Skeletal muscle satellite cell (primary cell): ENCODE data around the gene HNRNPL.
A peak's percentile ranks its signal among the peaks of the same experiment; 100 is the strongest.
"Not testable (repeated sequence)": the region's sequence is repeated elsewhere in the genome, so short reads cannot be mapped to it uniquely, and the experiment has no call there.

Experiments used
- H3K27me3 ChIP-seq: 2 replicates; pipeline ENCODE4 v1.7.0; 2013; ENCODE audit warnings: low read length; ENCODE audit not compliant: control insufficient read depth, insufficient read depth
- H3K36me3 ChIP-seq: 2 replicates; pipeline ENCODE4 v1.7.0; 2013; ENCODE audit warnings: mild to moderate bottlenecking, control low read depth, low read length; ENCODE audit not compliant: insufficient read depth
- H3K4me1 ChIP-seq: 2 replicates; pipeline ENCODE4 v1.7.0; 2013; ENCODE audit warnings: low read length; ENCODE audit not compliant: control insufficient read depth, insufficient read depth
- H3K4me2 ChIP-seq: 2 replicates; pipeline ENCODE4 v1.7.0; 2013; ENCODE audit warnings: mild to moderate bottlenecking, low read length
- H3K4me3 ChIP-seq: 2 replicates; pipeline ENCODE4 v1.7.0; 2013; ENCODE audit warnings: low read length
- H3K9ac ChIP-seq: 2 replicates; pipeline ENCODE4 v1.7.0; 2013; ENCODE audit warnings: mild to moderate bottlenecking, low read depth, low read length, moderate library complexity
- H3K9me3 ChIP-seq: replicated peaks from 2 replicates; pipeline ENCODE4 v1.7.0; 2013; ENCODE audit warnings: mild to moderate bottlenecking, control low read depth, low read length

Gene HNRNPL

GRCh38 chr19:38834104-38834490 is 15.7 kb downstream of the HNRNPL start:
- Histone ChIP-seq H3K9me3 (no peaks in the 10 kb centered on the region), H3K4me3 (no peak overlapping the region), H3K36me3 (peaks cover 40% of the 10 kb centered on the region), H3K4me1 (peaks cover 28% of the 10 kb centered on the region), H3K27me3 (no peaks in the 10 kb centered on the region), H3K9ac (no peak overlapping the region), H3K4me2 (no peak overlapping the region)

GRCh38 chr19:38833092-38833425 is 16.7 kb downstream of the HNRNPL start:
- peaks cover 28% of the 10 kb centered on the region for H3K4me1 ChIP-seq
- no peak overlapping the region for H3K9ac ChIP-seq
- H3K4me2 ChIP-seq = no peak overlapping the region
- no peaks in the 10 kb centered on the region for H3K9me3 ChIP-seq
- H3K27me3 ChIP-seq = no peaks in the 10 kb centered on the region
- H3K36me3 ChIP-seq = peaks cover 30% of the 10 kb centered on the region
- no peak overlapping the region for H3K4me3 ChIP-seq

GRCh38 chr19:38831142-38831605 is 18.6 kb downstream of the HNRNPL start:
- Histone ChIP-seq H3K9ac (peak overlapping the region; percentile 84), H3K36me3 (peaks cover 15% of the 10 kb centered on the region), H3K4me3 (peak overlapping the region; percentile 78), H3K27me3 (no peaks in the 10 kb centered on the region), H3K9me3 (no peaks in the 10 kb centered on the region), H3K4me1 (peaks cover 28% of the 10 kb centered on the region), H3K4me2 (peak overlapping the region; percentile 89)

- peak overlapping the region; percentile 30 for H3K4me3 ChIP-seq
- H3K9ac ChIP-seq = peak overlapping the region; percentile 84
- no peaks in the 10 kb centered on the region for H3K27me3 ChIP-seq
- H3K4me2 ChIP-seq = peak overlapping the region; percentile 89
- peaks cover 5% of the 10 kb centered on the region for H3K36me3 ChIP-seq
- no peaks in the 10 kb centered on the region for H3K9me3 ChIP-seq
- peaks cover 28% of the 10 kb centered on the region for H3K4me1 ChIP-seq
Measured at GRCh38 chr19:38830039-38830733, 19.6 kb downstream of the HNRNPL start.

- not testable (repeated sequence) for H3K27me3 ChIP-seq, H3K4me2 ChIP-seq, H3K9me3 ChIP-seq, H3K36me3 ChIP-seq, H3K4me3 ChIP-seq, H3K9ac ChIP-seq
- peaks cover 28% of the 10 kb centered on the region for H3K4me1 ChIP-seq
Measured at GRCh38 chr19:38829203-38829602, 20.6 kb downstream of the HNRNPL start.

GRCh38 chr19:38826856-38827551 is 22.8 kb downstream of the HNRNPL start:
- Histone ChIP-seq H3K4me2 (no peak overlapping the region), H3K9ac (no peak overlapping the region), H3K27me3 (no peaks in the 10 kb centered on the region), H3K9me3 (no peaks in the 10 kb centered on the region), H3K36me3 (peaks cover 7% of the 10 kb centered on the region), H3K4me1 (peaks cover 24% of the 10 kb centered on the region), H3K4me3 (no peak overlapping the region)

- not testable (repeated sequence) for H3K4me3 ChIP-seq
Measured at GRCh38 chr19:38825936-38826335, 23.9 kb downstream of the HNRNPL start.

GRCh38 chr19:38821230-38821825 is 28.5 kb downstream of the HNRNPL start:
- H3K36me3 ChIP-seq = not testable (repeated sequence)

More at GRCh38 chr19:38825936-38826335, 23.9 kb downstream of the HNRNPL start:
- H3K4me1 ChIP-seq = peaks cover 17% of the 10 kb centered on the region
- H3K4me2 ChIP-seq, H3K36me3 ChIP-seq, H3K27me3 ChIP-seq, H3K9ac ChIP-seq, H3K9me3 ChIP-seq: not testable (repeated sequence)

GRCh38 chr19:38819231-38819920 is 30.4 kb downstream of the HNRNPL start:
- H3K36me3 ChIP-seq = peaks cover 9% of the 10 kb centered on the region
- H3K9me3 ChIP-seq = no peaks in the 10 kb centered on the region
- H3K4me1 ChIP-seq = no peaks in the 10 kb centered on the region
- no peak overlapping the region for H3K4me2 ChIP-seq
- no peaks in the 10 kb centered on the region for H3K27me3 ChIP-seq
- no peak overlapping the region for H3K4me3 ChIP-seq
- H3K9ac ChIP-seq = no peak overlapping the region

More at GRCh38 chr19:38821230-38821825, 28.5 kb downstream of the HNRNPL start:
- H3K4me1 ChIP-seq, H3K9ac ChIP-seq, H3K4me3 ChIP-seq, H3K27me3 ChIP-seq, H3K9me3 ChIP-seq, H3K4me2 ChIP-seq: not testable (repeated sequence)

- Histone ChIP-seq H3K9ac (no peak overlapping the region), H3K36me3 (peaks cover 6% of the 10 kb centered on the region)
Measured at GRCh38 chr19:38817081-38817480, 32.7 kb downstream of the HNRNPL start.

GRCh38 chr19:38816131-38816750 is 33.5 kb downstream of the HNRNPL start:
- H3K9ac ChIP-seq = no peak overlapping the region
- no peaks in the 10 kb centered on the region for H3K27me3 ChIP-seq
- no peak overlapping the region for H3K4me2 ChIP-seq
- H3K4me1 ChIP-seq = no peaks in the 10 kb centered on the region
- H3K9me3 ChIP-seq = no peaks in the 10 kb centered on the region
- peaks cover 6% of the 10 kb centered on the region for H3K36me3 ChIP-seq
- no peak overlapping the region for H3K4me3 ChIP-seq

More at GRCh38 chr19:38817081-38817480, 32.7 kb downstream of the HNRNPL start:
- H3K4me3 ChIP-seq = no peak overlapping the region
- no peak overlapping the region for H3K4me2 ChIP-seq
- no peaks in the 10 kb centered on the region for H3K27me3 ChIP-seq
- no peaks in the 10 kb centered on the region for H3K9me3 ChIP-seq
- H3K4me1 ChIP-seq = no peaks in the 10 kb centered on the region
